ENCODE results near the gene LRRC43. TPM values are rescaled to one million over a fixed set of nuclear protein-coding genes. Genes with fewer than 3 reads are reported as not detected.
"Not testable (repeated sequence)": the region's sequence is repeated elsewhere in the genome, so short reads cannot be mapped to it uniquely, and the experiment has no call there.

Gene LRRC43
- total and polyA plus RNA-seq, 7 donors: 0.05 to 0.36 (median 0.13) TPM; not detected in 2

GRCh38 chr12:122168492-122168891 lies 14.4 kb upstream of the LRRC43 start:
- Histone ChIP-seq H3K4me3 (no peak overlapping the region), H3K9me3 (no peaks in the 10 kb centered on the region), H3K4me1 (no peaks in the 10 kb centered on the region), H3K27ac (no peak overlapping the region), H3K36me3 (ENCODE audit: insufficient read depth in 1 of 2, low read depth in 1 of 2) (no peaks in the 10 kb centered on the region), H3K27me3 (ENCODE audit: insufficient read depth in 3 of 3, low read length in 2 of 3) (no peaks in the 10 kb centered on the region)
- no peak for TF ChIP-seq CTCF (IDR thresholded peaks at IDR 0.05)
- intact Hi-C loops (cut with DNase I): no loop called here
- ATAC-seq (no peak), DNase-seq (no peak)
- WGBS, 3 donors: 87 to 93% (median 91%) methylated on average over 3 of the region's 3 CpGs

GRCh38 chr12:122171399-122171798 lies 11.5 kb upstream of the LRRC43 start:
- no peak for DNase-seq
- Histone ChIP-seq H3K27ac (no peak overlapping the region), H3K4me1 (no peaks in the 10 kb centered on the region), H3K27me3 (ENCODE audit: insufficient read depth in 3 of 3, low read length in 2 of 3) (no peaks in the 10 kb centered on the region), H3K36me3 (ENCODE audit: insufficient read depth in 1 of 2, low read depth in 1 of 2) (no peaks in the 10 kb centered on the region), H3K4me3 (no peak overlapping the region), H3K9me3 (no peaks in the 10 kb centered on the region)
- TF ChIP-seq CTCF (IDR thresholded peaks at IDR 0.05): no peak
- 85 to 89% (median 86%) methylated on average over 5 of the region's 5 CpGs for WGBS, 3 donors
- no peak for ATAC-seq
- intact Hi-C loops (cut with DNase I): no loop called here

GRCh38 chr12:122172262-122172939 lies 10.5 kb upstream of the LRRC43 start:
- no peak overlapping the region for H3K4me3 ChIP-seq

GRCh38 chr12:122174155-122174845 lies 8.6 kb upstream of the LRRC43 start, which contains the start of gene IL31:
IL31 (minus strand) TSS chr12:122174221; CDS start chr12:122174172, 49 bp downstream.
- ATAC-seq (no peak), DNase-seq (no peak)
- Histone ChIP-seq H3K4me3 (no peak within 1 kb of the TSS), H3K27ac (no peak within 1 kb of the TSS), H3K9me3 (no peaks in the 10 kb centered on the region), H3K27me3 (ENCODE audit: insufficient read depth in 3 of 3, low read length in 2 of 3) (no peaks in the 10 kb centered on the region), H3K36me3 (ENCODE audit: insufficient read depth in 1 of 2, low read depth in 1 of 2) (no peaks in the 10 kb centered on the region), H3K4me1 (no peaks in the 10 kb centered on the region)
- TF ChIP-seq CTCF (IDR thresholded peaks at IDR 0.05): no peak
- intact Hi-C loops (cut with DNase I): no loop called here
- WGBS, 3 donors: 85 to 90% (median 89%) methylated on average over 17 of the region's 17 CpGs

More at GRCh38 chr12:122172262-122172939, 10.5 kb upstream of the LRRC43 start:
- no peak overlapping the region for H3K27ac ChIP-seq
- H3K4me1 ChIP-seq: no peaks in the 10 kb centered on the region
- H3K9me3 ChIP-seq: no peaks in the 10 kb centered on the region
- H3K36me3 ChIP-seq (ENCODE audit: insufficient read depth in 1 of 2, low read depth in 1 of 2): no peaks in the 10 kb centered on the region
- WGBS, 3 donors: 67 to 75% (median 69%) methylated on average over 17 of the region's 17 CpGs
- DNase-seq (no peak), ATAC-seq (no peak)
- intact Hi-C loops (cut with DNase I): no loop called here
- no peak for TF ChIP-seq CTCF (IDR thresholded peaks at IDR 0.05)
- no peaks in the 10 kb centered on the region for H3K27me3 ChIP-seq (ENCODE audit: insufficient read depth in 3 of 3, low read length in 2 of 3)

GRCh38 chr12:122176473-122176872 lies 6.5 kb upstream of the LRRC43 start:
- H3K27me3 ChIP-seq (ENCODE audit: insufficient read depth in 3 of 3, low read length in 2 of 3); intact Hi-C loops (cut with DNase I); H3K27ac ChIP-seq; H3K9me3 ChIP-seq; ATAC-seq; H3K4me1 ChIP-seq; H3K4me3 ChIP-seq; DNase-seq; H3K36me3 ChIP-seq (ENCODE audit: insufficient read depth in 1 of 2, low read depth in 1 of 2): not testable (repeated sequence)
- 90 to 96% (median 95%) methylated on average over 4 of the region's 4 CpGs for whole genome bisulfite sequencing, 3 donors

Measured in psoas muscle (tissue), 8 donors.